Kidney capillary endothelial cell (primary cell): ENCODE results near the gene RAB36.
"Not testable (repeated sequence)": the region's sequence is repeated elsewhere in the genome, so short reads cannot be mapped to it uniquely, and the experiment has no call there.

Experiments
- DNase-seq: peaks from one replicate; pipeline ENCODE4 v3.0.0-alpha.2; 2018; ENCODE audit warnings: low spot score

RAB36 gene

GRCh38 chr22:23121000-23121421 is 24.3 kb upstream of the RAB36 start:
- no peak for DNase-seq

- DNase-seq: no peak
Measured at GRCh38 chr22:23121424-23121823, 23.9 kb upstream of the RAB36 start.

GRCh38 chr22:23122216-23122957 is 22.9 kb upstream of the RAB36 start:
- DNase-seq: no peak

GRCh38 chr22:23122992-23123803 is 22.1 kb upstream of the RAB36 start:
- DNase-seq: no peak

GRCh38 chr22:23123804-23124254 is 21.4 kb upstream of the RAB36 start:
- DNase-seq: no peak

GRCh38 chr22:23124611-23125511 is 20.4 kb upstream of the RAB36 start:
- no peak for DNase-seq

- DNase-seq: no peak
Measured at GRCh38 chr22:23125512-23126103, 19.7 kb upstream of the RAB36 start.

- no peak for DNase-seq
Measured at GRCh38 chr22:23126165-23127054, 18.9 kb upstream of the RAB36 start.

- DNase-seq: no peak
Measured at GRCh38 chr22:23127055-23127756, 18.1 kb upstream of the RAB36 start.

- DNase-seq: no peak
Measured at GRCh38 chr22:23127788-23128187, 17.5 kb upstream of the RAB36 start.

- DNase-seq: peak; percentile 47
Measured at GRCh38 chr22:23128269-23129108, 16.8 kb upstream of the RAB36 start.

- DNase-seq: no peak
Measured at GRCh38 chr22:23129149-23129548, 16.1 kb upstream of the RAB36 start.

- DNase-seq: no peak
Measured at GRCh38 chr22:23130697-23131096, 14.6 kb upstream of the RAB36 start.

GRCh38 chr22:23131931-23132330 is 13.3 kb upstream of the RAB36 start:
- DNase-seq: no peak

GRCh38 chr22:23132376-23133091 is 12.7 kb upstream of the RAB36 start:
- DNase-seq: no peak

- DNase-seq: no peak
Measured at GRCh38 chr22:23133922-23134321, 11.4 kb upstream of the RAB36 start.

- DNase-seq: not testable (repeated sequence)
Measured at GRCh38 chr22:23136991-23137390, 8.3 kb upstream of the RAB36 start.

- DNase-seq: no peak
Measured at GRCh38 chr22:23137468-23137867, 7.8 kb upstream of the RAB36 start.
